Muscle of back (tissue), 13 donors: ENCODE measurements around the gene CA14. TPM values are rescaled to one million over a fixed set of nuclear protein-coding genes. Genes with fewer than 3 reads are reported as not detected.
A peak's percentile ranks its signal among the peaks of the same experiment; 100 is the strongest.
"Not testable (repeated sequence)": the region's sequence is repeated elsewhere in the genome, so short reads cannot be mapped to it uniquely, and the experiment has no call there.

Source experiments
- DNase-seq, 3 donors: peaks; one replicate each; pipeline versions ENCODE4 v3.0.0 to v3.0.0-alpha.2; 2013
- long read RNA-seq, 9 donors: transcript quantifications; one replicate each; lab custom pipeline, GENCODE V29; 2026
- polyA plus RNA-seq, 10 donors: library from polyadenylated mRNA; unstranded; fragments of 120-200 nt; gene quantifications; one replicate each; pipeline ENCODE4 v1.2.1, GENCODE V29; 2013; ENCODE audit not compliant: insufficient read length in 10 of 10

CA14 gene
- polyA plus RNA-seq = 1 to 10 TPM; 2.9 to 9.7 (median 5.1) TPM
- long read RNA-seq, donor 1, partial matches to known transcripts = 18 of 45 reads
- long read RNA-seq, donor 1, other reads (novel, unspliced or antisense) = 27 of 45 reads
- long read RNA-seq, donor 2 = 0 reads
- long read RNA-seq, donor 3 = 0 reads
- long read RNA-seq, donor 4, partial matches to known transcripts = 30 of 30 reads
- long read RNA-seq, donor 4, other reads (novel, unspliced or antisense) = 0 of 30 reads
- long read RNA-seq, donor 5, partial matches to known transcripts = 33 of 62 reads
- long read RNA-seq, donor 5, other reads (novel, unspliced or antisense) = 28 of 62 reads
- long read RNA-seq, donor 6 = 0 reads
- long read RNA-seq, donor 7, partial matches to known transcripts = 17 of 31 reads
- long read RNA-seq, donor 7, other reads (novel, unspliced or antisense) = 14 of 31 reads
- long read RNA-seq, donor 8 = 0 reads
- long read RNA-seq, donor 9 = 0 reads

- DNase-seq = peak in 1 of 3 donors; percentile 20
These were observed at the start of gene CA14 for GRCh38 chr1:150257624-150258585. Gene CA14, plus strand, starts transcription at chr1:150257774. Its CDS starts 355 bp downstream, at chr1:150258129.

GRCh38 chr1:150208460-150208859 is 49.1 kb upstream of the CA14 start:
- not testable (repeated sequence) for DNase-seq

DNA sequence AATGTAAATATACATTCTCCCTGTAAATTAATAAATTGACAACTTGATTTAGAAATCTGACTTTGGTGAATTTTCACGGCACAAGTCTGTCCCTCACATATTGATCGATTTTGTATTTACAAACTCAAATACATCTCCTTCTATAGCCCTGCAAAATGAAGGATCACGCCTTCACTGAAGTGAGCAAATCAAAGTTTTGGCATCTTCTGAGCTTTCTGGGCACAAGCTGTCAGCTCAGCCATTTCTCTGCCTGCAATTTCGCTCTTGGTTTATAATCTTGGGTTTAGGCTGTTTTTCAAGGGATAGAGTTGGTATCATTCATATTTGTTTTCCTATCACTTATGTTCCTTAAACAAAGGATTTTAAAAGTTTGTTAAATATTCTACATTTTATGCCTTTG is 47.5 kb upstream of the CA14 start:
- DNase-seq = no peak

GRCh38 chr1:150210706-150211105 is 46.9 kb upstream of the CA14 start:
- DNase-seq = no peak

DNA sequence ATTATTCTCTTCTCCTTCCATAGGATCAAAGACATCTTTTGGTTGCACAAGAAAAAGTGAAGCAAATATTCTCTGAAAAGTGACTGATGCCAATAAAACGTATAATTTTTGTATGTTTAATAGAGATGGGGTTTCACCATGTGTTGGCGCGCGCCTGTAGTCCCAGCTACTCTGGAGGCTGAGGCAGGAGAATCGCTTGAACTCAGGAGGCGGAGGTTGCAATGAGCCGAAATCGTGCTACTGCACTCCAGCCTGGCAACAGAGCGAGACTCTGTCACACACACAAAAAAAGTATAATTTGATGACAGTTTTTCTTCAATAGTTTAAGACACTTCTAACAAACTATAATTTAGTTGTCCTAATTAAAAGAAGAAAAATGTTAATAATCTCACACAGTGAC is 45.5 kb upstream of the CA14 start:
- DNase-seq = no peak

GRCh38 chr1:150213170-150214098 is 44.1 kb upstream of the CA14 start:
- peak; percentile 94 to 98 (median 96) for DNase-seq

DNA sequence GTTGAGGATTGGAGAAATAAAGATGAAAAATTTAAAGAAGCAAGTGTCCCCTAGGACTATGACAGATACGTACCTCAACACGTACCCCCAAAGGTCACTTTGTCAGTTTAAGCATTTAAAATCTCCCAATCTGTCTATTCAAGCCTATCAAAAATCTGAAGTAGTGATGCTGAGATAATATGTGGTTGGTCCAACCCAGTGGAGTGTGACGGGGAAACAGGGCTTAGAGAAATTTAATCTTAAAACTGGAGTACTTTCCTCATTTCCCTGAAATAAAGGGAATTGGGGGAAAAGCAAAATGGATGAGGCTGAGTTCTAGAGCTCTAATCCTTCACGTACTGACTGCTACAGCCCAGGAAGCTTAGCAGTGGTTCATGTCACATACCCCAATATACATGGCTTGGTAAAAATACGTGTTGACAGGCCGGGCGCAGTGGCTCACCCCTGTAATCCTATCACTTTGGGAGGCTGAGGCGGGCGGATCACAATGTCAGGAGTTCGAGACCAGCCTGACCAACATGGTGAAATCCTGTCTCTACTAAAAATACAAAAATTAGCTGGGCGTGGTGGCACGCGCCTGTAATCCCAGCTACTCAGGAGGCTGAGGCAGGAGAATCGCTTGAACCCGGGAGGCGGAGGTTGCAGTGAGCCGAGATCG is 43.3 kb upstream of the CA14 start:
- DNase-seq = not testable (repeated sequence)

DNA sequence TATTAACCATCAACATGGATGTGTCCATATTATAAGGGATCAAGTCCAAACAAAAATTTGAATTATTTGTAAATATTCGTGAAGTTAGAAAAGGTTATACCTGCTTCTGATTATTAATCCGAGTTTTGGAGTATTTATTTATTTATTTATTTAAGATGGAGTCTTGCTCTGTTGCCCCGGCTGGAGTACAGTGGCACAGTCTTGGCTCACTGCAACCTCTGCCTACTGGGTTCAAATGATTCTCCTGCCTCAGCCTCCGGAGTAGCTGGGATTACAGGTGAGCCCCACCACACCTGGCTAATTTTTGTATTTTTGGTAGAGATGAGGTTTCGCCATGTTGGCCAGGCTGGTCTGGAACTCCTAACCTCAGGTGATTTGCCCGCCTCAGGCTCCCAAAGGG is 41.7 kb upstream of the CA14 start:
- not testable (repeated sequence) for DNase-seq

GRCh38 chr1:150221552-150221951 is 36.0 kb upstream of the CA14 start:
- DNase-seq = peak in 1 of 3 donors; percentile 24

DNA sequence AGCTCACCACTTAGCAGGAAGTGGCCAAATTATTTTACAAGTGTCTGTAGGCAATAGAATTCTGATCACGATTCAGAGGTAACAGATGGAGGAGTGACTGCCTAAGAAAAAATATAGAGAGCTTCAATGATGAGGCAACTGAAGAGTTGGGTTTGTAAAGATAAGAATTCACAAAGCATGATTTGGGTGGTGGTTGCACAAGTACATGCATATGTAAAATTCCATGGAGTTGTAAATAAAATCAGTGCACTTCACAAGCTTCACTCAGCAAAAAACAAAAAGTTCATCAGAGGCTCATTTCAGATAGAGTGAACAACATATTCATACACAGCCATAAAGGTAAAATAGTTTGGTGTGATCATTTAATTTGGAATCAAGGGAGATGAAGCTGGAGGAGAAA is 32.6 kb upstream of the CA14 start:
- no peak for DNase-seq

DNA sequence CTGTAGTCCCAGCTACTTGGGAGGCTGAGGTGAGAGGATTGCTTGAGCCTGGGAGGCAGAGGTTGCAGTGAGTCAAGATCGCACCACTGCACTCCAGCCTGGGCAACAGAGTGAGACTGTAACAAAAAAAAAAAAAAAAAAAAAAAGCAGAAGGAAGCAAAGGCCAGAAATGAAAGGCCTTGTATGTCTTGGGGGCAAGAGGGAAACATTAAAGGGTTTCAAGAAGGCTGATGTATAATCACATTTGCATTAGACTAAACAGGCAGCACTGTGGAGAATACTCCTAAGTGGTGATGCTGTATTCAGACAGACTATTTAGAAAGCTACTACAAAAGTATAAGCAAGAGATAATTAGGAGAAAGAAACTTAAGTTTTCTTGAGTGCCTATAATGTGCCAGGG is 32.0 kb upstream of the CA14 start:
- DNase-seq = no peak

GRCh38 chr1:150226486-150226885 is 31.1 kb upstream of the CA14 start:
- DNase-seq = no peak

GRCh38 chr1:150227228-150227627 is 30.3 kb upstream of the CA14 start:
- DNase-seq = no peak

- DNase-seq = not testable (repeated sequence)
These were observed 29.3 kb upstream of the CA14 start for GRCh38 chr1:150228246-150228645.

- DNase-seq = not testable (repeated sequence)
These were observed 24.7 kb upstream of the CA14 start for GRCh38 chr1:150232921-150233320.

DNA sequence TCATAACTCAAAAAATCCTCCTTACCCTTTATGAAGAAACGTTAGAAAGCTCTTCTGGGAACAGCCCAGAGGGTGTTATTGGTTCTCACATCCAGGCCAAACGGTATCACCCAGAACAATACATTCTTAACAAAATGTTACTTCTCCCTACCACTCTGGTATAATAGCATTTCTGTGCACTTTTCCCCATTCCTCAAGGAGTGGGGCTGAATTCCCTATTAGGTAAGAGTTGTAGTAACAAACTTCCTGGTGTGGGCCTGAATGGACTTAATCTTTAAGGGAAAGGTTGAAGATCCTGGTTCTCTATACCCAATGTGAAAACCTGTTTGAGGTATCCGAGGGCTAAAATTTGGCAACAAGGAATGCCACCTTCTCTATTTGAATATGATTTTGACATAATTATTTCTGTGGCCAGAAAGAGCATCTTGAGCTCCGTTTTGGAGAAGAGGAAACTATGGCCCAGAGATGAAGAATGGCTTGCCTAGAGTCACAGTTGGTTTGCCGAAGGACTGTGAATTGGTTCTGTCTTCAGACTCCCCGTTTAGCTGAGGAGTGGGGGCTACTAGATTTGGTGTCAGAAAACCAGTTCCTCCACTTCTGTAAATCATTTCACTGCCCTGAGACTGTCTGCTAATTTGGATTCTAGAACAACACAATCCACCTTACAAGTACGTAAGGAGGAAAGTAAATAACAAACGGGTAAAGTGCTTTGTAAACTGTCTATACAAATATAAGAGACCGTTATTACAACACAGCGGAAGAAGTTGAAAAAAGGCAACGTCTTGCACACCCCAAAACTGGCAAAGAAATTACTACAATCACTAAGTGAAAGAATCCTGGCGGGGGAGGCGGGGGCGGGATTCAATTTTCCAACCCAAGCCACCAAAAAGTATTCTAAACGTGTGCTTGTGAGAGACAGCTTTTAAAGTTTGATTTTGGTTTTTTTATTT is 23.9 kb upstream of the CA14 start:
- DNase-seq = no peak

GRCh38 chr1:150234309-150234565 is 23.3 kb upstream of the CA14 start:
- DNase-seq = no peak

- DNase-seq = peak; percentile 73 to 95 (median 86)
These were observed 22.8 kb upstream of the CA14 start for GRCh38 chr1:150234566-150235293.

DNA sequence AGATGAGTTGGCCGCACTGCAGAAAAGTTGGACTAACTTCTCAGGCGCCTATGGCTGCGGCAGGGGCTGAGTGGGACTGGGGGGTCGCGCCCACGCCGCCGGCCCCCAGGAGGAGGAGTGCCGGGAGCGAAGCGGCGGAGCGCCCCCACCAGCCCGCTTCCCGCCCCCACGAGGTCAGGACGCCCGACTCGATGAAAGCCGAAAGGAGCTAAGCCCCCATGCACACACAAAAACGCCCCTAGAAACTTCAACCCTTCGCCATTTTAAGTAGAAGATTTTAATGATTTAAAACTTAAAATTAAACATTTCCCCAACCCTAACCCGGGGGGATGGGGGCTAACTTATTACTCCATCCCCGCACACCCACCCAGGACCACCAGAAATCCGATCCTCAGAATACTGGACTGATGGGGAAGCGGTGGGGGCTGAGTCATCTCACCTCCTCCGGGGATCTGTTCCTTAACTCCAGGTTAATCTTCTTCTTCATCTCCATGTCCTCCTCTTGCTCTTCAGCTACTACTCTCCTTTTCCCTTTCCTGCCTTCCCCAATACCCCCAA is 22.2 kb upstream of the CA14 start:
- peak in 1 of 3 donors; percentile 79 for DNase-seq
